DND-41 (cell line): ENCODE data around the gene PSAP.

Experiments used
- ATAC-seq: fragments of 200-7000 bp; cut with Tn5 transposase; 3 replicates; pipeline ENCODE4 v1.9.1; 2021; ENCODE audit warnings: low read depth; ENCODE audit not compliant: insufficient read depth
- DNase-seq: peaks from one replicate; pipeline ENCODE4 v3.0.0-alpha.2; 2020
- H2AFZ ChIP-seq: 2 replicates; pipeline ENCODE4 v1.6.0; 2012; ENCODE audit warnings: low read depth, low read length
- H3K27ac ChIP-seq: 2 replicates; pipeline ENCODE4 v1.5.1; 2012; ENCODE audit warnings: low read length, inconsistent platforms
- H3K27me3 ChIP-seq: fragments of 200-600 bp; sonication (generic); 2 replicates; pipeline ENCODE4 v1.6.0; 2012; ENCODE audit warnings: low read length, mild to moderate bottlenecking, inconsistent platforms; ENCODE audit not compliant: insufficient read depth, poor library complexity
- H3K36me3 ChIP-seq: 2 replicates; pipeline ENCODE4 v1.5.1; 2012; ENCODE audit warnings: low read length, inconsistent platforms; ENCODE audit not compliant: insufficient read depth
- H3K4me1 ChIP-seq: 2 replicates; pipeline ENCODE4 v1.5.1; 2012; ENCODE audit warnings: mild to moderate bottlenecking, low read length; ENCODE audit not compliant: insufficient read depth
- H3K4me2 ChIP-seq: 2 replicates; pipeline ENCODE4 v1.6.0; 2012; ENCODE audit warnings: mild to moderate bottlenecking, moderate library complexity, low read length, inconsistent platforms; ENCODE audit not compliant: insufficient read depth
- H3K4me3 ChIP-seq, 2 experiments: fragments of 200-600 bp in 1 of 2; shearing (Covaris generic) in 1 of 2; 2 replicates each; pipeline ENCODE4 v1.5.1; 2012 to 2016; ENCODE audit warnings: inconsistent platforms in 2 of 2, low read length in 2 of 2, mild to moderate bottlenecking in 2 of 2, low read depth in 1 of 2, moderate library complexity in 1 of 2
- H3K79me2 ChIP-seq: 2 replicates; pipeline ENCODE4 v1.6.0; 2012; ENCODE audit warnings: low read length, inconsistent platforms; ENCODE audit not compliant: insufficient read depth
- H3K9ac ChIP-seq: 2 replicates; pipeline ENCODE4 v1.6.0; 2012; ENCODE audit warnings: low read depth, mild to moderate bottlenecking, inconsistent platforms, low read length, moderate library complexity
- H3K9me3 ChIP-seq: 2 replicates; pipeline ENCODE4 v1.5.1; 2012; ENCODE audit warnings: low read length, moderate library complexity, mild to moderate bottlenecking, inconsistent platforms; ENCODE audit not compliant: insufficient read depth, severe bottlenecking
- H4K20me1 ChIP-seq: 2 replicates; pipeline ENCODE4 v1.6.0; 2012; ENCODE audit warnings: low read length; ENCODE audit not compliant: insufficient read depth
- EZH2 ChIP-seq: IDR thresholded peaks from 3 replicates; pipeline ENCODE4 v1.6.1; 2012; ENCODE audit warnings: borderline replicate concordance, low read depth, mild to moderate bottlenecking, moderate library complexity, low read length, inconsistent platforms; ENCODE audit not compliant: severe bottlenecking
- TF ChIP-seq, protein P1 (sequence below): IDR thresholded peaks from 2 replicates; pipeline ENCODE4 v1.5.1; 2012; ENCODE audit warnings: borderline replicate concordance, low read length, moderate library complexity, mild to moderate bottlenecking; ENCODE audit not compliant: poor library complexity, severe bottlenecking; ENCODE audit errors: extremely low read depth

The PSAP gene

DNA sequence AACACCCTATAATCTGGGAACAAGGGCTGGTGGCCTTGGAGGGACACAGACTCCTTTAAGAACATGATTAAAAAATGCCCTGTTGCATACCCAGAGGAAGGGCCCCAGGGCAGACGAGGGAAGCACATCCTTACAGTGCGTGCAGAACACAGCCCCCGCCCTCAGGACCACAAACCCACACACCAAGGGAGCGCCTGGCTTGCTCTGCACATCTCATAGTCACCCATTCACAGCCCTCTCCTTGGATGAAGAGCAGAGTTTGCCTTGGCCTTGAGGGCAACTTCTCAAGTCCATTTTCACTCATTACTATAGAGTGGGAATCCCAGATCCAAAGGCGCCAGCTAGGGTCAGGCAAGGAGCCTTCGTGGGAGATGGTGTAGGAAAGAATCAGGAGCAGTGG lies 71.4 kb downstream of the PSAP start:
- DNase-seq = no peak
- Histone ChIP-seq H4K20me1 (no peaks in the 10 kb centered on the region), H3K4me3 (no peak overlapping the region), H2AFZ (no peak overlapping the region), H3K4me2 (no peak overlapping the region), H3K9ac (no peak overlapping the region), H3K27me3 (no peaks in the 10 kb centered on the region), H3K4me1 (peaks cover 17% of the 10 kb centered on the region), H3K36me3 (no peaks in the 10 kb centered on the region), H3K79me2 (no peaks in the 10 kb centered on the region), H3K27ac (no peak overlapping the region), H3K9me3 (no peaks in the 10 kb centered on the region)
- ATAC-seq = peak; percentile 55; the same call in 1 of the 3 replicates
- TF ChIP-seq, protein P1, sequence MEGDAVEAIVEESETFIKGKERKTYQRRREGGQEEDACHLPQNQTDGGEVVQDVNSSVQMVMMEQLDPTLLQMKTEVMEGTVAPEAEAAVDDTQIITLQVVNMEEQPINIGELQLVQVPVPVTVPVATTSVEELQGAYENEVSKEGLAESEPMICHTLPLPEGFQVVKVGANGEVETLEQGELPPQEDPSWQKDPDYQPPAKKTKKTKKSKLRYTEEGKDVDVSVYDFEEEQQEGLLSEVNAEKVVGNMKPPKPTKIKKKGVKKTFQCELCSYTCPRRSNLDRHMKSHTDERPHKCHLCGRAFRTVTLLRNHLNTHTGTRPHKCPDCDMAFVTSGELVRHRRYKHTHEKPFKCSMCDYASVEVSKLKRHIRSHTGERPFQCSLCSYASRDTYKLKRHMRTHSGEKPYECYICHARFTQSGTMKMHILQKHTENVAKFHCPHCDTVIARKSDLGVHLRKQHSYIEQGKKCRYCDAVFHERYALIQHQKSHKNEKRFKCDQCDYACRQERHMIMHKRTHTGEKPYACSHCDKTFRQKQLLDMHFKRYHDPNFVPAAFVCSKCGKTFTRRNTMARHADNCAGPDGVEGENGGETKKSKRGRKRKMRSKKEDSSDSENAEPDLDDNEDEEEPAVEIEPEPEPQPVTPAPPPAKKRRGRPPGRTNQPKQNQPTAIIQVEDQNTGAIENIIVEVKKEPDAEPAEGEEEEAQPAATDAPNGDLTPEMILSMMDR = no peak
- TF ChIP-seq EZH2 = no peak

DNA sequence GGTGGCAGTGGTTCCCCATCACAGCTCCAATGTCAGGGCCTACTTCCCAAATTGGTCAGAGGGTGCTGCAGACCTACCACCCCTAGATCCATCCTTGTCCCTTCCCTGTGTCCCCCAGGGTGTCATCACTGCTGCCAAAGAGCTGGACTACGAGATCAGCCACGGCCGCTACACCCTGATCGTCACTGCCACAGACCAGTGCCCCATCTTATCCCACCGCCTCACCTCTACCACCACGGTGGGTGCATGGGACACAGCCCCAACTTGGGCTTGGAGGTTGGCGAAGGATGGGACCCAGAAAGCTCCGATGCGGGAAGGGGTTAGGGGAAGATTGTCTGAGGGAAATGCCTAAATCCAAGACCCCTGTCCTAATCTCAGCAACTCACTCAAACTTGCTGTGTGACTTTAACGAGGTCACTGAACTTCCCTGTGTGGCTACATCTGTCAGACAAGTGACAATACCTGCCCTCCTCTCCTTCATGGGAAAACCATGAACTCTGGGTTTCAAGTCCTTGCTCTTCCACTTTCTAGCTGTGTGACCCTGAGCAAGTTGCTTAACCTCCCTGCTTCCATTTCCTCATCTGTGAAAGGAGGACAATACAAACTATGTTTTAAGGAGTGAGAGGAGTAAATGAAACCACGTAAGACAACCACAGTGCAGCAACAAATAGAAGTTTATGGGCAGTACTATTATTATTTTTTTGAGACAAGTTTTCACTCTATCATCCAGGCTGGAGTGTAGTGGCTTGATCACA lies 72.8 kb downstream of the PSAP start:
- Histone ChIP-seq H3K27me3 (no peaks in the 10 kb centered on the region), H3K4me1 (peaks cover 26% of the 10 kb centered on the region), H3K36me3 (no peaks in the 10 kb centered on the region), H3K4me3 (no peak overlapping the region), H2AFZ (no peak overlapping the region), H3K79me2 (no peaks in the 10 kb centered on the region), H3K27ac (no peak overlapping the region), H3K4me2 (no peak overlapping the region), H3K9me3 (no peaks in the 10 kb centered on the region), H4K20me1 (no peaks in the 10 kb centered on the region), H3K9ac (no peak overlapping the region)
- no peak for ATAC-seq
- TF ChIP-seq EZH2 = no peak
- TF ChIP-seq, protein P1 = no peak
- DNase-seq = no peak

DNA sequence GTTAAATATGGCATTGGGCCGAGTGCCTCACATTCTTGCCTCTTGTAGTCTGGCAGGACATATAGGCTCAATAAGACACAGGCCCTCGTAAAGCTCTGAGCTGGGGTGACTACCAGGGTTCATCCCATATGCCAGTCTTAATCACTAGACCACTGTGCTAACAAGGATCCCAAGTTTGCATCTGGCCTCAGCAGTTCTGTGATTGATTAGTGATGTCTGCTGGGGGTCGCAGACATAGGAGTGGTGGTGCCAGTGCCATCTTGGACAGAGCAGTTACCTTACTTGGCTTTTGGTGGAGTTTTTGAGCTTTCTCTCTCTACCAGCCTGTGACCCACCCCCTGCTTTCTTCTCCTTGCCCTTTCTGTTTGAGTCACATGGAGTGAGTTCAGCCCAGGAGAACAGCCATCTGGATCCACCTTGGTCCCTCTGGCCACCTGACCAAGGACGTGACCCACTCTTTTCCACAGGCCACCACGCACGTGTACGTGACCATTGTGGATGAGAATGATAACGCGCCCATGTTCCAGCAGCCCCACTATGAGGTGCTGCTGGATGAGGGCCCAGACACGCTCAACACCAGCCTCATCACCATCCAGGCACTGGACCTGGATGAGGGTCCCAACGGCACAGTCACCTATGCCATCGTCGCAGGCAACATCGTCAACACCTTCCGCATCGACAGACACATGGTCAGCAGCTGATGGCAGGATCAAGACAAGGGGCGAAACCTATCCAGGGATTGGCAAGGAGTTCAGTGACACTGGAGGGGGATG lies 73.7 kb downstream of the PSAP start:
- peaks cover 34% of the 10 kb centered on the region for H3K4me1 ChIP-seq
- no peaks in the 10 kb centered on the region for H4K20me1 ChIP-seq
- peaks cover 4% of the 10 kb centered on the region; the same call in 1 of the 2 replicates for H3K79me2 ChIP-seq
- no peak overlapping the region for H3K4me2 ChIP-seq
- TF ChIP-seq, protein P1 = no peak
- no peak for TF ChIP-seq EZH2
- no peak overlapping the region for H3K9ac ChIP-seq
- no peak overlapping the region for H2AFZ ChIP-seq
- no peak overlapping the region for H3K4me3 ChIP-seq
- no peaks in the 10 kb centered on the region for H3K36me3 ChIP-seq
- no peaks in the 10 kb centered on the region for H3K9me3 ChIP-seq
- no peak overlapping the region for H3K27ac ChIP-seq
- no peak for ATAC-seq
- DNase-seq = no peak
- no peaks in the 10 kb centered on the region for H3K27me3 ChIP-seq
